Testis (tissue), 2 donors: ENCODE data around the gene INPP5F.

Source experiments
- CTCF ChIP-seq, 3 experiments: fragments of 450-650 bp in 2 of 3; fragments of 200-600 bp in 1 of 3; sonication (generic) in 1 of 3; IDR thresholded peaks; one replicate each; pipeline ENCODE4 v1.5.1; 2016 to 2019; ENCODE audit warnings: antibody characterized with exemption in 3 of 3, mild to moderate bottlenecking in 2 of 3, moderate library complexity in 1 of 3
- POLR2A ChIP-seq: fragments of 450-650 bp; IDR thresholded peaks from one replicate; pipeline ENCODE4 v1.6.1; 2017; ENCODE audit warnings: antibody characterized with exemption, mild to moderate bottlenecking, moderate library complexity

- TF ChIP-seq POLR2A (no peak), CTCF (IDR thresholded peaks at IDR 0.05) (no peak)
Measured at GRCh38 chr10:119782981-119783664, 57.3 kb downstream of the INPP5F start.
